Ovary (tissue), 9 donors: ENCODE results near the gene C5AR2. TPM values are rescaled to one million over a fixed set of nuclear protein-coding genes. Genes with fewer than 3 reads are reported as not detected.

ENCODE experiments used
- DNase-seq, 5 donors: peaks; one replicate each; pipeline ENCODE4 v3.0.0-alpha.2; 2019 to 2020
- H3K27ac ChIP-seq, 2 donors: fragments of 200-600 bp; one replicate each; pipeline versions ENCODE4 v1.5.1 to v1.8.0; 2019 to 2022
- H3K27me3 ChIP-seq: fragments of 200-600 bp; one replicate; pipeline ENCODE4 v1.8.0; 2022
- H3K36me3 ChIP-seq: fragments of 200-600 bp; sonication (generic); one replicate; pipeline ENCODE4 v1.5.1; 2019
- H3K4me1 ChIP-seq: one replicate; pipeline ENCODE4 v1.8.1; 2013; ENCODE audit warnings: mild to moderate bottlenecking, moderate library complexity; ENCODE audit not compliant: insufficient read depth
- H3K4me3 ChIP-seq: fragments of 200-600 bp; sonication (generic); one replicate; pipeline ENCODE4 v1.5.1; 2017
- H3K9me3 ChIP-seq, 2 donors: fragments of 200-600 bp in 1 of 2; sonication (generic) in 1 of 2; one replicate each; pipeline versions ENCODE4 v1.5.1 to v1.8.1; 2013 to 2019; ENCODE audit warnings: mild to moderate bottlenecking in 1 of 2, moderate library complexity in 1 of 2
- EP300 ChIP-seq: sonication (generic); formaldehyde crosslinking; IDR thresholded peaks from one replicate; pipeline ENCODE4 v1.6.1; 2017; ENCODE audit warnings: antibody characterized with exemption
- POLR2A ChIP-seq: fragments of 450-650 bp; IDR thresholded peaks from one replicate; pipeline ENCODE4 v1.6.1; 2017; ENCODE audit warnings: antibody characterized with exemption, mild to moderate bottlenecking, moderate library complexity
- WGBS, 3 donors: extraction: QIAGEN DNeasy Blood & Tissue Kit in 1 of 3; methylation state at CpG; one replicate each; pipeline versions ENCODE4 v1.1.5 to v1.1.7; 2013 to 2017; 5-methylcytosine and 5-hydroxymethylcytosine counted together
- intact Hi-C, 4 donors: fragments of 100-400 bp; cut with DNase I; formaldehyde crosslinking; loops; one replicate each; pipeline versions ENCODE4 v1.11.0 to v1.15.1; 2022 to 2023
- polyA plus RNA-seq, 2 donors: library from polyadenylated mRNA; stranded (reverse); fragments of 200-250 nt in 1 of 2; fragments of 350-450 nt in 1 of 2; fragmentation: Illumina TruSeq in 1 of 2; extraction: RNeasy Lipid Tissue Mini Kit (QIAGEN cat#74804) in 1 of 2; gene quantifications; one replicate each; pipeline ENCODE4 v1.2.3, GENCODE V29; 2013 to 2014
- total RNA-seq, 7 donors: library from RNA; depleted of rRNA in 2 of 7; stranded (reverse); fragments of >200 nt in 2 of 7; fragmentation: NEBNext Ultra II Directional in 3 of 7; extraction: Animal tissue kit (Norgen Biotek cat#: 25700) in 3 of 7; gene quantifications; one replicate each; pipeline versions ENCODE4 v1.1.0 to v1.2.4, GENCODE V29; 2016 to 2023
- TF ChIP-seq, protein P1 (sequence below), 3 donors: fragments of 450-650 bp in 2 of 3; fragments of 200-600 bp in 1 of 3; IDR thresholded peaks; one replicate each; pipeline versions ENCODE4 v1.5.1 to v1.8.0; 2016 to 2022; ENCODE audit warnings: antibody characterized with exemption in 3 of 3, mild to moderate bottlenecking in 1 of 3
- donor health status: DM: no; HTN: no; CAD: no; lungs with moderate emphysema.
- donor health status: DM: no; HTN: no; CAD: no.
- donor health status: Bipolar disorder and iron deficiency.
- donor health status: DM: yes; HTN: yes; CAD: no.
- donor health status: DM: no; HTN: no; CAD: no.
- donor health status: DM: yes; HTN: yes; CAD: no.

The C5AR2 gene
- total and polyA plus RNA-seq, 9 donors = 0.41 to 3.9 (median 1.2) TPM

DNA sequence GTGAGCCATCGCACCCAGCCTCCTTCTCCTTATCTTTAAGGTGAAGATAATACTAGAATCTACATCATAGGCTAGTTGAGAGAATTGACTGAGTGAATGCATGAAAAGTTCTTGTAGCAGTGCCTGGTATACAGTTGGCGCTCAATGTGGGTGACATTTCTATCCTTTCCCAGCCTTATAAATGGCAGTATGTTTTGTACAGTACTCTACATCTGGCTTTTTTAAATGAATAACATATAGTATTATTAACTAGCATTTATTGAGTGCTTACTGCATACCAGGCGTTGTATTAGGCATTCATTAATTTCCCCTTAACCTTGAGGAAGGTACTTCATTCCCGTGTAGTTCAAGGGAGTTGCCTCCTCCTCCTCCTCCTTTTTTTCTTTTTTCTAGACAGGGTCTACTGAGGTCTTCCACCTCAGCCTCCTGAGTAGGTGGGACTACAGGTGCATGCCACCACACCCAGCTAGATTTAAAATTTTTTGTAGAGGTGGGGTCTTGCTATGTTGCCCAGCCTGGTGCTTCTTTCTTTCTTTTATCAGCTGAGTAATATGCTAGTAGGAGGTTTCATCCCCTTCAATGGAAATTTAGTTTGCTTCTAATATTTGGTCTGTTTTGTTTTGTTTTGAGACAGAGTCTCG is 19.5 kb upstream of the C5AR2 start:
- intact Hi-C loops = no loop called here
- 74 to 77% (median 76%) methylated on average over 5 of the region's 5 CpGs for WGBS, 3 donors
- Histone ChIP-seq H3K4me3 (no peak overlapping the region), H3K4me1 (no peaks in the 10 kb centered on the region), H3K27ac (no peak overlapping the region), H3K9me3 (no peaks in the 10 kb centered on the region), H3K27me3 (no peaks in the 10 kb centered on the region), H3K36me3 (no peaks in the 10 kb centered on the region)
- DNase-seq = no peak
- no peak for TF ChIP-seq EP300

DNA sequence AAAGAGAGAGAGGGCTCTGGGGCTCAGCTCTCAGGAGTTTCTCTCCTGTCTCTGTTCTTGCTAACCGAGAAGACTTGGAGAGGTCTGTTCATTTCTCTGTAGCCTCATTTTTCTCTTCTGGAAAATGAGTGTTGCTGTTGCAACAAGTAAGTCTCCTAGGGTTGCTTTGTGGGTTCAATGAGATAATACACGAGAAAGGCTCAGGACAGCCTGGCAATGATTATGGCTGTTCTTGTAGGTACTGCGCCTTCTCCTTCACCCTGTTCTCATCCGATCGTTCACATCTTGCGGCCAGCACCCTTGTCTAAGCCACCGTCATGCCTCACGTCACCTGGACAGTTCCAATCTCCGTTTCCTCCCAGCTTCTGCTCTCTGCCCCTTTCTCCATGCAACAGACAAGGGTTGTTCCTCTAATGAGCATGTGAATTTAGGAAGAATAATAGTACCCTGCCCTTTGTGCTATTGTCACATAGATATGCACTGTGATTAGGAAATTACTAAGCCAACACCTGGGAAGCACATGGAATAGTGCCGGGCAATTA is 18.1 kb upstream of the C5AR2 start:
- no peaks in the 10 kb centered on the region for H3K27me3 ChIP-seq
- intact Hi-C loops = no loop called here
- no peak overlapping the region for H3K4me3 ChIP-seq
- H3K9me3 ChIP-seq = no peaks in the 10 kb centered on the region
- H3K4me1 ChIP-seq = no peaks in the 10 kb centered on the region
- no peak for TF ChIP-seq EP300
- no peak for TF ChIP-seq POLR2A
- TF ChIP-seq, protein P1, sequence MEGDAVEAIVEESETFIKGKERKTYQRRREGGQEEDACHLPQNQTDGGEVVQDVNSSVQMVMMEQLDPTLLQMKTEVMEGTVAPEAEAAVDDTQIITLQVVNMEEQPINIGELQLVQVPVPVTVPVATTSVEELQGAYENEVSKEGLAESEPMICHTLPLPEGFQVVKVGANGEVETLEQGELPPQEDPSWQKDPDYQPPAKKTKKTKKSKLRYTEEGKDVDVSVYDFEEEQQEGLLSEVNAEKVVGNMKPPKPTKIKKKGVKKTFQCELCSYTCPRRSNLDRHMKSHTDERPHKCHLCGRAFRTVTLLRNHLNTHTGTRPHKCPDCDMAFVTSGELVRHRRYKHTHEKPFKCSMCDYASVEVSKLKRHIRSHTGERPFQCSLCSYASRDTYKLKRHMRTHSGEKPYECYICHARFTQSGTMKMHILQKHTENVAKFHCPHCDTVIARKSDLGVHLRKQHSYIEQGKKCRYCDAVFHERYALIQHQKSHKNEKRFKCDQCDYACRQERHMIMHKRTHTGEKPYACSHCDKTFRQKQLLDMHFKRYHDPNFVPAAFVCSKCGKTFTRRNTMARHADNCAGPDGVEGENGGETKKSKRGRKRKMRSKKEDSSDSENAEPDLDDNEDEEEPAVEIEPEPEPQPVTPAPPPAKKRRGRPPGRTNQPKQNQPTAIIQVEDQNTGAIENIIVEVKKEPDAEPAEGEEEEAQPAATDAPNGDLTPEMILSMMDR (IDR thresholded peaks at IDR 0.05) = no peak
- H3K36me3 ChIP-seq = no peaks in the 10 kb centered on the region
- WGBS, 3 donors = 70 to 76% (median 73%) methylated on average over 10 of the region's 10 CpGs
- no peak overlapping the region for H3K27ac ChIP-seq
- DNase-seq = no peak

DNA sequence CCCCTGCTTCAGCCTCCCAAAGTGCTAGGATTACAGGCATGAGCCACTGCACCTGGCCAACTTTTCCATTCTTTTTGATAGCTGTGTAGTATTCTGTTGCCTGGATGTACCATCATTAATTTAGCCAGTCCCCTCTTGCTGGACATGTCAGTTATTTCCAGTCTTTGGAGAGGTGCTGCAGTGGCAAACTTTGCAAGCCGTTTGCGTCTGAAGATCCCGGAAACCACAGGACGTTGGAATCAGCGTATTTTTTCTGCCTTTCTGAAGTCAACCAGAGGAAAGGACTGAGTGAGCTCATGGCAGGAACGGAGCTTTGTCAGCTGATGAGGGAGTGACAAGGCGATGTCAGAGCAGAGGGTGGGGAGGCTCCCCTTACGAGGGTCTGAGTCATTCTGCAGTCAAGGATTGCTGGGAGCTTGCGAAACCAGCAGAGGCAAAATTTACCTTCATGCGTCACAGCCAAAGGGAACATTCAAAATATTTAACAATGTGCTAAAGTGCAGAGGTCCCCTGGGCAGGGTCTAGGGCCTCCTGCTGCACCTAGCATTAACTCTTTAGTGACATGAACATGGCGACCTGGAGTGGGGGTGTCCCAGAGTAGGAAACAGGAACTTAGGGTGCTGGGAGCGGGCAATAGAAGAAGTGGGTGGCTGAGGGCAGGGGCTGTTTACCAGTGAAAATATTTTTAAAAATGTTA is 16.7 kb upstream of the C5AR2 start:
- Histone ChIP-seq H3K27ac (no peak overlapping the region), H3K9me3 (no peaks in the 10 kb centered on the region), H3K4me3 (no peak overlapping the region), H3K4me1 (no peaks in the 10 kb centered on the region), H3K36me3 (no peaks in the 10 kb centered on the region), H3K27me3 (no peaks in the 10 kb centered on the region)
- peak; percentile 27 for TF ChIP-seq EP300
- TF ChIP-seq, protein P1 (IDR thresholded peaks at IDR 0.05) = no peak
- 31 to 35% (median 33%) methylated on average over 12 of the region's 12 CpGs for WGBS, 3 donors
- intact Hi-C loops = no loop called here
- DNase-seq = peak in 1 of 5 donors; percentile 29

DNA sequence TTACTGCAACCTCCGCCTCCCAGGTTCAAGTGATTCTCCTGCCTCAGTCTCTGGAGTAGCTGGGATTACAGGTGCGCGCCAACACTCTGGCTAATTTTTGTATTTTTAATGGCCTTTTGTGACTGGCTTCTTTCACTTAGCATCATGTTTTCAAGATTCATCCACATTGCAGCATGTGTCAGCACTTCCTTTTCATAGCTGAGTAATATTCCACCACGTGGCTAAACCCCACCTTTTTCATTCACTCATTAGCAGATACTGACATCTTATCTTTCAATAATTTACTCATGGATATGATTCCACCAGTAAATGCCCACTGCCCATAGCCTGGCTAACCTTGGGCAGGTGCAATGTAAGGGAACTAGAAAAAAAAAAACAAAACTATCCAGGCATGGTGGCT is 15.5 kb upstream of the C5AR2 start:
- Histone ChIP-seq H3K9me3 (no peaks in the 10 kb centered on the region), H3K4me3 (no peak overlapping the region), H3K27me3 (no peaks in the 10 kb centered on the region), H3K4me1 (no peaks in the 10 kb centered on the region), H3K27ac (no peak overlapping the region), H3K36me3 (no peaks in the 10 kb centered on the region)
- intact Hi-C loops = no loop called here
- no peak for TF ChIP-seq EP300
- TF ChIP-seq POLR2A = no peak
- TF ChIP-seq, protein P1 (IDR thresholded peaks at IDR 0.05) = no peak
- WGBS, 3 donors = 82 to 92% (median 89%) methylated on average over 4 of the region's 4 CpGs
- DNase-seq = no peak
